ENCODE results near the gene ABCA9.

GRCh38 chr17:68924793-68925720, 135.7 kb downstream of the ABCA9 start:
- no peak for TF ChIP-seq CTCF (conservative IDR thresholded peaks at IDR 0.05; ENCODE audit: low read length)
- no peak for TF ChIP-seq EZH2phosphoT487 (IDR thresholded peaks at IDR 0.05; ENCODE audit: borderline replicate concordance, low read depth, low read length)
